ENCODE measurements around the gene SPATA46.

- no peak for TF ChIP-seq CTCF (IDR thresholded peaks at IDR 0.05)
- no peak for TF ChIP-seq EZH2 (IDR thresholded peaks at IDR 0.05; ENCODE audit: borderline replicate concordance, insufficient read depth, low read depth, low read length, poor library complexity, severe bottlenecking)
Observed at GRCh38 chr1:162351246-162351842, 25.3 kb downstream of the SPATA46 start.

Data from B cell (primary cell).